ENCODE data around the gene FCGR2B.
"Not testable (repeated sequence)": the region's sequence is repeated elsewhere in the genome, so short reads cannot be mapped to it uniquely, and the experiment has no call there.

The FCGR2B gene

GRCh38 chr1:161662684-161663339 is at the start of gene FCGR2B:
Gene FCGR2B (plus strand): TSS chr1:161663143. CDS start chr1:161663242, 99 bp downstream.
- H3K4me3 Mint-ChIP-seq, H3K4me1 Mint-ChIP-seq, H3K27me3 Mint-ChIP-seq, ATAC-seq, H3K9me3 Mint-ChIP-seq, H3K27ac Mint-ChIP-seq, DNase-seq: not testable (repeated sequence)

GRCh38 chr1:161616417-161616816 is 46.5 kb upstream of the FCGR2B start:
- not testable (repeated sequence) for DNase-seq, H3K27ac Mint-ChIP-seq, ATAC-seq, H3K4me3 Mint-ChIP-seq, H3K9me3 Mint-ChIP-seq, H3K27me3 Mint-ChIP-seq
- peaks cover 25% of the 10 kb centered on the region for H3K4me1 Mint-ChIP-seq

GRCh38 chr1:161618517-161618916 is 44.4 kb upstream of the FCGR2B start:
- H3K27me3 Mint-ChIP-seq, ATAC-seq, H3K4me3 Mint-ChIP-seq, DNase-seq, H3K9me3 Mint-ChIP-seq, H3K27ac Mint-ChIP-seq: not testable (repeated sequence)
- H3K4me1 Mint-ChIP-seq: peaks cover 22% of the 10 kb centered on the region

- Mint-ChIP-seq H3K4me3 (peak overlapping the region in 1 of 2 donors; percentile 95), H3K4me1 (peaks cover 34% of the 10 kb centered on the region)
- DNase-seq, H3K27ac Mint-ChIP-seq, H3K9me3 Mint-ChIP-seq, H3K27me3 Mint-ChIP-seq, ATAC-seq: not testable (repeated sequence)
These were observed 42.5 kb upstream of the FCGR2B start for GRCh38 chr1:161620399-161620798.

GRCh38 chr1:161621181-161622000 is 41.6 kb upstream of the FCGR2B start:
- not testable (repeated sequence) for H3K9me3 Mint-ChIP-seq, H3K27me3 Mint-ChIP-seq
- Mint-ChIP-seq H3K4me3 (peak overlapping the region; percentile 93 to 95), H3K27ac (peak overlapping the region; percentile 75 to 100), H3K4me1 (peaks cover 39% of the 10 kb centered on the region)
- DNase-seq (peak; percentile 85 to 92), ATAC-seq (peak; percentile 77)

GRCh38 chr1:161622054-161622453 is 40.9 kb upstream of the FCGR2B start:
- H3K4me1 Mint-ChIP-seq: peaks cover 44% of the 10 kb centered on the region
- DNase-seq (peak in 1 of 2 donors; percentile 30), ATAC-seq (peak; percentile 24)
- H3K27ac Mint-ChIP-seq: peak overlapping the region; percentile 8 to 100
- H3K4me3 Mint-ChIP-seq: peak overlapping the region; percentile 93 to 95
- H3K9me3 Mint-ChIP-seq, H3K27me3 Mint-ChIP-seq: not testable (repeated sequence)

- ATAC-seq: peak; percentile 63
- H3K4me1 Mint-ChIP-seq: peaks cover 44% of the 10 kb centered on the region
- DNase-seq, H3K9me3 Mint-ChIP-seq, H3K27ac Mint-ChIP-seq, H3K27me3 Mint-ChIP-seq: not testable (repeated sequence)
- H3K4me3 Mint-ChIP-seq: peak overlapping the region; percentile 54 to 63
These were observed 39.4 kb upstream of the FCGR2B start for GRCh38 chr1:161623401-161624051.

GRCh38 chr1:161624605-161625004 is 38.3 kb upstream of the FCGR2B start:
- H3K27ac Mint-ChIP-seq, H3K4me3 Mint-ChIP-seq, ATAC-seq, H3K9me3 Mint-ChIP-seq, DNase-seq, H3K27me3 Mint-ChIP-seq: not testable (repeated sequence)
- peaks cover 44% of the 10 kb centered on the region for H3K4me1 Mint-ChIP-seq

- not testable (repeated sequence) for ATAC-seq, H3K4me3 Mint-ChIP-seq, H3K27me3 Mint-ChIP-seq, DNase-seq, H3K9me3 Mint-ChIP-seq
- peaks cover 38% of the 10 kb centered on the region for H3K4me1 Mint-ChIP-seq
- H3K27ac Mint-ChIP-seq: peak overlapping the region in 1 of 2 donors; percentile 1
These were observed 36.3 kb upstream of the FCGR2B start for GRCh38 chr1:161626445-161627146.

GRCh38 chr1:161630128-161630742 is 32.7 kb upstream of the FCGR2B start:
- peaks cover 10% of the 10 kb centered on the region for H3K4me1 Mint-ChIP-seq
- not testable (repeated sequence) for H3K27ac Mint-ChIP-seq, H3K4me3 Mint-ChIP-seq, H3K9me3 Mint-ChIP-seq, DNase-seq, ATAC-seq, H3K27me3 Mint-ChIP-seq

GRCh38 chr1:161631076-161631475 is 31.9 kb upstream of the FCGR2B start, which contains the start of gene FCGR3B:
Gene FCGR3B (minus strand): TSS chr1:161631176. CDS start chr1:161631094, 82 bp downstream.
- no peak within 1 kb of the TSS for H3K4me3 Mint-ChIP-seq

GRCh38 chr1:161634993-161635392 is 27.9 kb upstream of the FCGR2B start:
- H3K9me3 Mint-ChIP-seq, ATAC-seq, H3K27ac Mint-ChIP-seq, H3K27me3 Mint-ChIP-seq, H3K4me3 Mint-ChIP-seq, DNase-seq: not testable (repeated sequence)
- peaks cover 19% of the 10 kb centered on the region for H3K4me1 Mint-ChIP-seq

More at GRCh38 chr1:161631076-161631475, 31.9 kb upstream of the FCGR2B start, which contains the start of gene FCGR3B:
- no peak for DNase-seq
- H3K9me3 Mint-ChIP-seq: peaks cover 0 to 5% of the 10 kb centered on the region in 2 donors
- no peak for ATAC-seq
- H3K27me3 Mint-ChIP-seq: no peaks in the 10 kb centered on the region
- H3K4me1 Mint-ChIP-seq: peaks cover 15% of the 10 kb centered on the region
- no peak within 1 kb of the TSS for H3K27ac Mint-ChIP-seq

GRCh38 chr1:161636189-161636782 is 26.7 kb upstream of the FCGR2B start:
- peak overlapping the region in 1 of 2 donors; percentile 38 for H3K27ac Mint-ChIP-seq

GRCh38 chr1:161636976-161637375 is 26.0 kb upstream of the FCGR2B start:
- not testable (repeated sequence) for DNase-seq, H3K9me3 Mint-ChIP-seq, ATAC-seq, H3K4me3 Mint-ChIP-seq, H3K27me3 Mint-ChIP-seq
- peak overlapping the region in 1 of 2 donors; percentile 49 for H3K27ac Mint-ChIP-seq
- H3K4me1 Mint-ChIP-seq: peaks cover 20% of the 10 kb centered on the region

More at GRCh38 chr1:161636189-161636782, 26.7 kb upstream of the FCGR2B start:
- Mint-ChIP-seq H3K4me1 (peaks cover 19% of the 10 kb centered on the region), H3K4me3 (peak overlapping the region; percentile 23 to 52)
- ATAC-seq: peak; percentile 84
- not testable (repeated sequence) for H3K27me3 Mint-ChIP-seq, H3K9me3 Mint-ChIP-seq, DNase-seq
